Raji (cell line): ENCODE measurements around the gene CD68.

Experiments used
- POLR2A ChIP-seq: IDR thresholded peaks from 2 replicates; pipeline ENCODE4 v1.6.1; 2011; ENCODE audit warnings: low read depth, low read length, control low read depth; ENCODE audit not compliant: insufficient read depth

CD68 gene

GRCh38 chr17:7557147-7557764 lies 22.2 kb upstream of the CD68 start:
- 0 out of 2 replicates have a peak, but pooled peaks have one; percentile 8 for TF ChIP-seq POLR2A

DNA sequence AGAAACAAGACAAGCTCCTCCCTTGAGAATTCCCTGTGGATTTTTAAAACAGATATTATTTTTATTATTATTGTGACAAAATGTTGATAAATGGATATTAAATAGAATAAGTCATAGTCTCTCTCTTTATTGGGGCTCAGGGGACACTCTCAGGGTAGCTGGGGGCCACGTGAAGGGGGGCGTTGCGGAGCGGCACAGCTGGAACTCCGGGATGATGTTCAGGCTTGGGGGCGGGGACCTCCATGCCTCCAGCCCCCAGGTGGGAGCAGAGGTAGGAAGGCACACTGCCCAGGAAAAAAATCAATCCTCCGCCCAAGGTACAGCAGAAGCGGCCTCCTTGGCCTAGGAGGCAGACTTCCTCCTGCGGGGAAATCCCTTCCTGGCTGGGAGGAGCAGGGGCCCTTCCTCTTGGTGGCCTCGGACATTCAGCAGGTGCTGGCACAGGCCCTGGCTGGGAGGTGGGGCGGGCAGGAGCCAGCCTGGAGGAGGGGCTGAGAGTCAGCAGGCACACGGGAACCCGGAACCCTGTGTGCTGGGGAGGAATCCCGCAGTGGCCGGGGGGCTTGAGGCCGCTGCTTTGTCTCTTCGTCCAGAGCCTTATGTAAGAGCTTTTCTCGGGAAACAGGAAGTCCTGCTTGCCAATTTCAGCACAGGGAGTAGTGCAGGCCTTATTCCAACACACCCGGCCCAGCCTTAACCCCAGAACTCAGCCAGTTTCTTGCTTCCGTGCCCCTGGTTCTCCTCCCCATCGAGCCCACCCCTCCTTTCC lies 21.5 kb upstream of the CD68 start:
- TF ChIP-seq POLR2A = 0 out of 2 replicates have a peak, but pooled peaks have one; percentile 7

DNA sequence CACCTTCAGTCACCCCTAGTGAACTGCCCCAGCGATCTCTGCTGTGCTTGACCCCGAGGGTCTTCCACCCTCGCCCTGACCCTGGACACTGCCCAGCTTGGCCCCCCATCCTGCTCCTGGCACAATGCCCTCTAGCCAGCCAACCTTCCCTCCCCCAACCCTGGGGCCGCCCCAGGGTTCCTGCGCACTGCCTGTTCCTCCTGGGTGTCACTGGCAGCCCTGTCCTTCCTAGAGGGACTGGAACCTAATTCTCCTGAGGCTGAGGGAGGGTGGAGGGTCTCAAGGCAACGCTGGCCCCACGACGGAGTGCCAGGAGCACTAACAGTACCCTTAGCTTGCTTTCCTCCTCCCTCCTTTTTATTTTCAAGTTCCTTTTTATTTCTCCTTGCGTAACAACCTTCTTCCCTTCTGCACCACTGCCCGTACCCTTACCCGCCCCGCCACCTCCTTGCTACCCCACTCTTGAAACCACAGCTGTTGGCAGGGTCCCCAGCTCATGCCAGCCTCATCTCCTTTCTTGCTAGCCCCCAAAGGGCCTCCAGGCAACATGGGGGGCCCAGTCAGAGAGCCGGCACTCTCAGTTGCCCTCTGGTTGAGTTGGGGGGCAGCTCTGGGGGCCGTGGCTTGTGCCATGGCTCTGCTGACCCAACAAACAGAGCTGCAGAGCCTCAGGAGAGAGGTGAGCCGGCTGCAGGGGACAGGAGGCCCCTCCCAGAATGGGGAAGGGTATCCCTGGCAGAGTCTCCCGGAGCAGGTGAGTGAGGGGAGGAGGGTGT lies 20.7 kb upstream of the CD68 start, which contains the start of gene TNFSF13:
Gene TNFSF13 (plus strand): TSS at position 207 of the 776 bp plus-strand sequence. CDS start 290 bp downstream, at position 497.
- TF ChIP-seq POLR2A = no peak

- TF ChIP-seq POLR2A = no peak; the same call in 1 of the 2 replicates
Measured at GRCh38 chr17:7559320-7560171, 19.9 kb upstream of the CD68 start.

- TF ChIP-seq POLR2A = no peak
Measured at GRCh38 chr17:7560172-7561027, 19.0 kb upstream of the CD68 start.

DNA sequence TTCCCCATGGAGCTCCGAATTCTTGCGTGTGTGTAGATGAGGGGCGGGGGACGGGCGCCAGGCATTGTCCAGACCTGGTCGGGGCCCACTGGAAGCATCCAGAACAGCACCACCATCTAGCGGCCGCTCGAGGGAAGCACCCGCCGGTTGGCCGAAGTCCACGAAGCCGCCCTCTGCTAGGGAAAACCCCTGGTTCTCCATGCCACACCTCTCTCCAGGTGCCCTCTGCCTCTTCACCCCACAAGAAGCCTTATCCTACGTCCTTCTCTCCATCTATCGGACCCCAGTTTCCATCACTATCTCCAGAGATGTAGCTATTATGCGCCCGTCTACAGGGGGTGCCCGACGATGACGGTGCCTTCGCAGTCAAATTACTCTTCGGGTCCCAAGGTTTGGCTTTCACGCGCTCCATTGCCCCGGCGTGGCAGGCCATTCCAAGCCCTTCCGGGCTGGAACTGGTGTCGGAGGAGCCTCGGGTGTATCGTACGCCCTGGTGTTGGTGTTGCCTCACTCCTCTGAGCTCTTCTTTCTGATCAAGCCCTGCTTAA lies 18.3 kb upstream of the CD68 start:
- TF ChIP-seq POLR2A = 0 out of 2 replicates have a peak, but pooled peaks have one; percentile 38

DNA sequence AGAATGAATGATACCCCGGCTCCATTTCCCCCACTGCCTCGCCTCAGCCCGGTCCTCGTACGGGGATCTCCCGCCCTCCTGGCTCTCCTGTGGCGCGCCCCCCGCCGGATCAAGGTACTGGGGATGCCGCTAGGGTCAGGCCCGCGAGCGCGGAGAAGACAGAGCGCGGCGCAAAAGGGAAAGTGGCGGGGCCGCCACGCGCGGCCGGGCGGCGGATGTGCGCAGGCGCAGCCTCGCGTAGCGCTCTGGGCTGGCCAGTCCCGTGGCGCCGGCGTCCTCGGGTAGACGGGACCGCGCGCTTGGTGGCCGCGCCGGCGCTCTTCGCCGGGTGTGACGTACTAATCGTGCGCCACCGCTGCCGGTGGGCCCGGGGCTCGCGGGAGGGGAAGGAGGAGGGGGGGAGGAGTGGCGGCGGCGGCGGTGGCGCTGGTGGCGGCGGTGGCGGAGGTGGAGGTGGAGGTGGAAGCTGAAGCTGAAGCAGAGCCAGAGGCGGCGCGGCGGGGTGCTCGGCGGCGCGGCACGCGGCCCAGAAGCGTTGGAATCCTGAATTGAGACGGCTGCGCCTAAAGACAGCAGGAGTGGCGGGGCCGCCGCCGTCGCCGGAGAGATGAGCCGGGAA lies 17.7 kb upstream of the CD68 start, which contains the start of gene SENP3:
Gene SENP3 (plus strand): TSS at position 331 of the 619 bp plus-strand sequence. CDS start 1,158 bp downstream, outside the sequence.
- peak; percentile 75 for TF ChIP-seq POLR2A

DNA sequence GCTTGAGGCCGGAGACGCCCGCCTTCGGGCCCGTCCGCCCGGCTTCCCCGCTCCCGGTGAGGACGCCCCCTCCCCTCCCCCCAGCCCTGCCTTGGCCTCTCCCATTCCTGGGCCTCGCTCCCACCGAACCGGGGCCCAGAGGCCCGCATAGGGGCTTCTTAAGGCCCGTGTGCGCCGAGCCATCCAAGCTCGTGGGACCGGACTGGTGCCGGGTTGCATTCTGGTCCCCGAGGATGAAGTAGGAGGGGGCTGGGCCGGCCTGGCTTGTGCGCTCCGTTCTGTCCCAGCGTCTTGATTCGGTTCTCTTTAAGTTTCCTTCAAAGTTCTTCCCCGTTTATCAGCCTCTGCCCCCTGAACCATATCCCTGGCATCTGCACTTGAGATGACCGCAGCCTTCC lies 17.2 kb upstream of the CD68 start:
- TF ChIP-seq POLR2A = no peak

DNA sequence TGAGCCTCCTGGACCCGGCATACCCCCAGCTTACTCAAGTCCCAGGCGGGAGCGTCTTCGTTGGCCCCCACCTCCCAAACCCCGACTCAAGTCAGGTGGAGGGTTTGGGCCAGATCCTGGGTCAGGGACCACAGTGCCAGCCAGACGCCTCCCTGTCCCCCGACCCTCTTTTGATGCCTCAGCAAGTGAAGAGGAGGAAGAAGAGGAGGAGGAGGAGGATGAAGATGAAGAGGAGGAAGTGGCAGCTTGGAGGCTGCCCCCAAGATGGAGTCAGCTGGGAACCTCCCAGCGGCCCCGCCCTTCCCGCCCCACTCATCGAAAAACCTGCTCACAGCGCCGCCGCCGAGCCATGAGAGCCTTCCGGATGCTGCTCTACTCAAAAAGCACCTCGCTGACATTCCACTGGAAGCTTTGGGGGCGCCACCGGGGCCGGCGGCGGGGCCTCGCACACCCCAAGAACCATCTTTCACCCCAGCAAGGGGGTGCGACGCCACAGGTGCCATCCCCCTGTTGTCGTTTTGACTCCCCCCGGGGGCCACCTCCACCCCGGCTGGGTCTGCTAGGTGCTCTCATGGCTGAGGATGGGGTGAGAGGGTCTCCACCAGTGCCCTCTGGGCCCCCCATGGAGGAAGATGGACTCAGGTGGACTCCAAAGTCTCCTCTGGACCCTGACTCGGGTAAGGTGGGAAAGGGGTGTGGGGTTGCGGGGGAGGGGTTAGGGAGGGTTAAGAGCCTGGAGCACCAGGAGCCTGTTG lies 16.1 kb upstream of the CD68 start:
- TF ChIP-seq POLR2A = no peak

GRCh38 chr17:7569571-7569970 lies 9.9 kb upstream of the CD68 start:
- TF ChIP-seq POLR2A = no peak

- TF ChIP-seq POLR2A = no peak
Measured at GRCh38 chr17:7570351-7570750, 9.1 kb upstream of the CD68 start.

DNA sequence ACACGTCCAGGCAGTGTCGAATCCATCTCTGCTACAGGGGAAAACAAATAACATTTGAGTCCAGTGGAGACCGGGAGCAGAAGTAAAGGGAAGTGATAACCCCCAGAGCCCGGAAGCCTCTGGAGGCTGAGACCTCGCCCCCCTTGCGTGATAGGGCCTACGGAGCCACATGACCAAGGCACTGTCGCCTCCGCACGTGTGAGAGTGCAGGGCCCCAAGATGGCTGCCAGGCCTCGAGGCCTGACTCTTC lies 7.2 kb upstream of the CD68 start:
- no peak; the same call in 1 of the 2 replicates for TF ChIP-seq POLR2A
